HG03354 (cell line): Measurements from ENCODE around the gene HSD17B7.

Source experiments
- ATAC-seq: cut with Tn5 transposase; IDR thresholded peaks from one replicate; pipeline ENCODE4 v1.9.1; 2021; ENCODE audit warnings: mild to moderate bottlenecking; ENCODE audit not compliant: unreplicated experiment, poor library complexity, severe bottlenecking

The HSD17B7 gene

DNA sequence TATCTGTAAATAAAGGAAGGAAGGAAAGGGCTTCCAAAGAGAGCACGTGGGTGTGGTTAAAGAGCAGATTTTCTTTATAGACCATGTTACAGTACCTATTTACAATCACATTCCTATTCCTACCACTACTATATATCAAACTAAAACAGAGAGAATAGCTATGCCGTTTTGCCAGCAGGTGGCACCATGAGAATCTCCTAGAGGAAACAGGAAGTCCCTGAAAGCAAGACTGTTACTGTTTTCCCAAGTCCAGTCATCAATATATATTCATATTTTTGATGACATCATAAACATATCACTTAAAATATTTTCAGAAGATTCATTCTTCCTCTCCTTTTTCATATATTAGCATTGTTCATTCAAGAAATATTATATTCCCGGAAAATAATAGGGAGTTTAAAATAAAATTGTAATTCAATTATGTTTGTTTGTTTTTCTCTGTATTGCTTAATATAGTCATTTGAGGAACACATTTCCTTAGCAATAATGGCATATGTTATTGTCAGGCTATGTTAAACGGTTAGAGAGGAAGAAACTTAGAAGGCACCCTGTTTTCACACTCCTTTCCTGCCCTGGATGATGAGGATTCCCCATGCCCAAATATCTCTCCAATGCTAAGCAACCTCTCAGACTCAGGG is 63.9 kb downstream of the HSD17B7 start:
- ATAC-seq = peak; percentile 88

DNA sequence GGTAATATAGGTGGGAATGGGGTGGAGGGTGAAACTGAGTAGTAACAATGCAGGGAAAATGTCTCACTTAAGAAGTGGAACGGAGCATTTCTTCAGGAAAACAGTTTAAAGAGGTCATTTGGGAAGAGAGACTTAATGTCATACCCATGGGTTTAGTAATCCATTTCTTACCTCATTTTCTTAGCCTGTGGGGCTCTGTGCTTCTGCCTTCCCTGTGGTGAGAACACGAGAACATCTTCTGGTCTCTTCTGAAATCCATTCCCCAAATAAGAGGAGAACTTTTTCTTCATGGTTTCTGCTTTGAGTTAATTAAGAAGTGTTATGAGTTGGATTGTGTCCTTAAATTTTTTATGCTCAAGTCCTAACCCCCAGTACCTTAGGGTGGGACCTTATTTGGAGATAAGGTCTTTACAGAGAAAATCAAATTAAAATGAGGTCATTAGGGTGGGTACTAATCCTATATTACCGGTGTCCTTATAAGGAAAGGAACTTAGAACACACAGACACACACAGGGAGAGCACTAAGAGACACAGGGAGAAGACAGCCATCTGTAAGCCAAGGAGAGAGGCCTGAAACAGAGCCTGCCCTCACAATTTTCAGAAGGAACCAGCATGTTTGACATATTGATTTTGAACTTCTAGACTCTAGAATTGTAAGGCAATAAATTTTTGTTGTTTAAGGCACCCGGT is 65.1 kb downstream of the HSD17B7 start:
- ATAC-seq = no peak

DNA sequence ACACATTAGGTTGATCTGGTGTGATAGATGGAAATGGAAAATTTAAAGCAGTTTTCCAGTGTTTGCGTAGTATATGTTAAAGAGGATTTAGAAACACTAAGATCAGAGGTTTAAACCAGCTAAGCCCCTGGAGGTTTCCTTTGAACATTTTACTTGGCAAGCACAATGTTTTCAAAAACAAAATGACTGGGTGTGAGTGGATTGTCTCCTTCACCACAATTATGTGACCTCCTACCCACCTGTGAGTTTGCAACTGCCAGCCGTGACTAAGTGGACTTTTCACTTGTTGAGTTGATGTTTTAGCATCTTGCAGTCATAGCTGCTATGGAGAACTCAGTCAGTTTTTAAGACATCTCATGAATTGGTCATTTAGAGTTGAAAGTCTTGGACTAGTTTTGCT is 65.8 kb downstream of the HSD17B7 start:
- ATAC-seq = no peak

DNA sequence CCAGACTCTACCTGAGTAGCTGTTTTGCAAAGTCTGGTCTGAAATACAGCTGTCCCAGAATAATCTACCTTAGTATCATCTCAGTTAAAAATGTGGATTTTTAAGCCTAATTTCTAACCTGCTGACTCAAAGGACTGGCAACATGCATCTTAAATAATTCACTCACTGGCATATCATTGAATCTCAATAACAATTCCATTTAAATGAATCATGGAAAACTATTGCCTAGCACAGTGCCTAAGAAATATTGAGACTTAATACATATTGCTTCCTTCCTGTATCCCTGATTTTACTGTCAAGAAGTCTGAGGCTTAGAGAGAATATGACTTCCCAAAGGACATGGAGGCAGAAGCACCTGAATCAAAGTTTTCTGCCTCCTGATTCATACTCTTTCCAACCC is 67.3 kb downstream of the HSD17B7 start:
- ATAC-seq = no peak

DNA sequence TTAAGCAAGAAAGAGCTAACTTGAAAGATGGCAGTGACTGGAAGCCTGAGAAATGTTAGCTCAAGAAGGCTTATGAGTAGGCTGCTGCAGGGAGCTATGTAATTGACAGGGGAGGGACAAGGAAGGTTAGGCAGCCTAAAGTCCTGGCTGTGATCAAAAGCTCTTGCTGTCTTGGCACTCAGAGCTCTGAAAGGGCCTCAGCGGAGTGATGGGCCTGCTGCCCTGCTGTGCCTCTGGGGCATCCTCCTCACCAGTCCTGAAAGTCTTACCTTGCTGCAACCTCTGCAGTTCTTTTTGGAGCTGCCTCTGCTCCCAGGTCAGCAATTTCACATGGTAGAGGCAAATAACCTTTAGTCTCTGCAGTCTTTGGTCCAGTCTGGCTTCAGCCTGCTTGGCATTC is 68.7 kb downstream of the HSD17B7 start:
- no peak for ATAC-seq

DNA sequence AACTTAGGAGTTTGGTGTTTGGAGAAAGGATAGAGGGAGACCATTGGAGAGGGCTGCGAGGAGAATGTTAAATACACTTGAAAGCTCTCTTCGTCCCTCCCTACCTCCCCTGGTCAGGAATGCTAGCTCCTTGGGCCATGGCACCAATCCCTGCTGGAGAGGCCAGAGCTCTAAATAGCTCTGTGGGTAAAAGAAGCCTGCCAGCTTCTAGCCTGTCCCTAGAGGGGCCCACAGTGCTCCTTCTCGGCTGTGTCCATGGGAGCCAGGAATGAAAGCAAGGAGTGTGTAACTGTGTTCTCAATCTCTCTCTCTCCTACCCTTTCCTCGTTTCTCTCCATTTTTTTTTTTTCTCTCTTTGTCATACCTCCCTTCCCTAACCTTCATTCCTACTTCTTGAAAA is 70.6 kb downstream of the HSD17B7 start, which contains the start of gene CCDC190:
Gene CCDC190, minus strand, starts transcription at position 75 of the 400 bp plus-strand sequence. CDS start 1,529 bp downstream, outside the sequence.
- ATAC-seq = no peak

DNA sequence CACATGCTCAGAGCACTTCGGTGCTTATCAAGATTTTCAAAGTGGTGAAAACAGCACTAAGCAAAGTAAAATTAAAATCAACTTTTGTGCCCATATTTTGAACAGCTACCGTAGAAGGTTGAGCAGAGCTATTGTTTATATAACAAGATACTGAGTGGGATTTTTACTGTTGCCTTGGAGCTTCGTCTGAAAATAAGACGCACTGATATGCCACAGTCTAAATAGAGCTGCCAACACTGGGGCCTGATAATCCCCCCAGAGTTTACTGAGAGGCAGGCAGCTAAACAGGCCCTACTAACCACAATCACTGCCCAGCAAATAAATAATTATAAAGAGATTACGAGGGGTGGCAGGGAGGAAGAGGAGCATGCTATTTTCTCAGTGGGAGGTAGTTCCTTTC is 71.1 kb downstream of the HSD17B7 start:
- no peak for ATAC-seq
